WTC11 (cell line): ENCODE data around the gene ZNF326. TPM values are rescaled to one million over a fixed set of nuclear protein-coding genes. Genes with fewer than 3 reads are reported as not detected.

ENCODE experiments used
- ATAC-seq: fragments of 200-7000 bp; cut with Tn5 transposase; 2 replicates; pipeline ENCODE4 v1.10.0; 2021; ENCODE audit warnings: mild to moderate bottlenecking, moderate library complexity
- CTCF ChIA-PET: fragments of 300-600 bp; sonication (Branson Sonifier 250); formaldehyde crosslinking; loops from one replicate; lab custom pipeline; 2021; ENCODE audit warnings: antibody characterized with exemption; lab: Charles Lee
- POLR2A ChIA-PET: fragments of 350-600 bp; sonication (Branson Sonifier 250); formaldehyde crosslinking; loops from one replicate; lab custom pipeline; 2021; ENCODE audit warnings: antibody characterized with exemption; lab: Charles Lee
- DNase-seq: peaks from one replicate; pipeline ENCODE4 v3.0.0; 2021; ENCODE audit warnings: low spot score
- H3K27ac Mint-ChIP-seq: 2 replicates; pipeline ENCODE4 v1.8.0; 2021; ENCODE audit warnings: mixed read lengths
- H3K27me3 Mint-ChIP-seq: 2 replicates; pipeline ENCODE4 v1.8.0; 2021; ENCODE audit warnings: low read depth, mild to moderate bottlenecking, moderate library complexity, mixed read lengths
- H3K36me3 Mint-ChIP-seq: 2 replicates; pipeline ENCODE4 v1.8.0; 2021; ENCODE audit warnings: mixed read lengths
- H3K4me1 Mint-ChIP-seq: 2 replicates; pipeline ENCODE4 v1.8.0; 2022; ENCODE audit warnings: mixed read lengths
- H3K4me3 Mint-ChIP-seq: 2 replicates; pipeline ENCODE4 v1.8.0; 2021; ENCODE audit warnings: mild to moderate bottlenecking, moderate library complexity, mixed read lengths
- H3K9me3 Mint-ChIP-seq: 2 replicates; pipeline ENCODE4 v1.8.0; 2021; ENCODE audit warnings: mixed read lengths
- ATF2 ChIP-seq: sonication (generic); formaldehyde crosslinking; IDR thresholded peaks from 2 replicates; pipeline ENCODE4 v1.8.1; 2022; ENCODE audit warnings: low read depth, missing genetic modification reagents, borderline replicate concordance
- CBFB ChIP-seq: sonication (generic); formaldehyde crosslinking; IDR thresholded peaks from 2 replicates; pipeline ENCODE4 v1.8.1; 2022; ENCODE audit warnings: mild to moderate bottlenecking, low read depth, missing genetic modification reagents
- E2F5 ChIP-seq: sonication (generic); formaldehyde crosslinking; IDR thresholded peaks from 2 replicates; pipeline ENCODE4 v1.8.1; 2022; ENCODE audit warnings: mild to moderate bottlenecking, moderate library complexity, missing genetic modification reagents
- ELF4 ChIP-seq: sonication (generic); formaldehyde crosslinking; IDR thresholded peaks from 2 replicates; pipeline ENCODE4 v1.8.1; 2022; ENCODE audit warnings: low read depth, mild to moderate bottlenecking, moderate library complexity, missing genetic modification reagents
- ERG ChIP-seq: fragments of 250-450 bp; sonication (Bioruptor Pico); IDR thresholded peaks from 2 replicates; pipeline ENCODE4 v1.8.0; 2021; ENCODE audit warnings: mild to moderate bottlenecking
- ESRRA ChIP-seq: sonication (generic); formaldehyde crosslinking; IDR thresholded peaks from 2 replicates; pipeline ENCODE4 v1.8.1; 2022; ENCODE audit warnings: mild to moderate bottlenecking, missing genetic modification reagents, borderline replicate concordance
- FOXJ3 ChIP-seq: sonication (generic); formaldehyde crosslinking; IDR thresholded peaks from 2 replicates; pipeline ENCODE4 v1.9.0; 2021; ENCODE audit warnings: missing genetic modification reagents, mild to moderate bottlenecking, borderline replicate concordance
- FOXK1 ChIP-seq: sonication (generic); formaldehyde crosslinking; IDR thresholded peaks from 2 replicates; pipeline ENCODE4 v1.8.0; 2022; ENCODE audit warnings: mild to moderate bottlenecking, moderate library complexity, missing genetic modification reagents
- GABPB1 ChIP-seq: sonication (generic); formaldehyde crosslinking; IDR thresholded peaks from 2 replicates; pipeline ENCODE4 v1.8.1; 2023; ENCODE audit warnings: mild to moderate bottlenecking, missing genetic modification reagents
- GTF2I ChIP-seq: fragments of 250-450 bp; sonication (Bioruptor Pico); conservative IDR thresholded peaks from 2 replicates; pipeline ENCODE4 v1.4.0; 2021; ENCODE audit warnings: mild to moderate bottlenecking
- MYBL2 ChIP-seq: sonication (generic); formaldehyde crosslinking; IDR thresholded peaks from 2 replicates; pipeline ENCODE4 v1.8.1; 2023; ENCODE audit warnings: mild to moderate bottlenecking, moderate library complexity, missing genetic modification reagents
- NFYB ChIP-seq: sonication (generic); formaldehyde crosslinking; conservative IDR thresholded peaks from 2 replicates; pipeline ENCODE4 v1.8.0; 2022; ENCODE audit warnings: low read depth, missing genetic modification reagents
- PREB ChIP-seq: sonication (generic); formaldehyde crosslinking; IDR thresholded peaks from 2 replicates; pipeline ENCODE4 v1.8.1; 2022; ENCODE audit warnings: mild to moderate bottlenecking, missing genetic modification reagents, moderate library complexity, borderline replicate concordance
- PRRX2 ChIP-seq: fragments of 250-450 bp; sonication (Bioruptor Pico); IDR thresholded peaks from 2 replicates; pipeline ENCODE4 v1.8.0; 2021; ENCODE audit warnings: mild to moderate bottlenecking
- SMAD3 ChIP-seq: sonication (generic); formaldehyde crosslinking; IDR thresholded peaks from 2 replicates; pipeline ENCODE4 v1.8.0; 2022; ENCODE audit warnings: missing genetic modification reagents, mild to moderate bottlenecking, borderline replicate concordance
- SP1 ChIP-seq: sonication (generic); formaldehyde crosslinking; conservative IDR thresholded peaks from 2 replicates; pipeline ENCODE4 v1.8.1; 2022; ENCODE audit warnings: missing genetic modification reagents
- TP53 ChIP-seq: sonication (generic); formaldehyde crosslinking; IDR thresholded peaks from 2 replicates; pipeline ENCODE4 v1.8.1; 2023; ENCODE audit warnings: mild to moderate bottlenecking, missing genetic modification reagents
- ZBTB43 ChIP-seq: sonication (generic); formaldehyde crosslinking; IDR thresholded peaks from 2 replicates; pipeline ENCODE4 v1.8.1; 2023; ENCODE audit warnings: mild to moderate bottlenecking, missing genetic modification reagents
- ZNF121 ChIP-seq: sonication (generic); formaldehyde crosslinking; IDR thresholded peaks from 2 replicates; pipeline ENCODE4 v1.8.0; 2023; ENCODE audit warnings: missing genetic modification reagents
- ZNF219 ChIP-seq: sonication (generic); formaldehyde crosslinking; IDR thresholded peaks from 2 replicates; pipeline ENCODE4 v1.8.0; 2023; ENCODE audit warnings: missing genetic modification reagents, mild to moderate bottlenecking, borderline replicate concordance
- ZNF232 ChIP-seq: sonication (generic); formaldehyde crosslinking; IDR thresholded peaks from 2 replicates; pipeline ENCODE4 v1.8.0; 2022; ENCODE audit warnings: mild to moderate bottlenecking, missing genetic modification reagents
- ZNF317 ChIP-seq: sonication (generic); formaldehyde crosslinking; IDR thresholded peaks from 2 replicates; pipeline ENCODE4 v1.8.1; 2023; ENCODE audit warnings: low read depth, mild to moderate bottlenecking, moderate library complexity, missing genetic modification reagents, borderline replicate concordance
- ZNF396 ChIP-seq: fragments of 250-450 bp; sonication (Bioruptor Pico); IDR thresholded peaks from 2 replicates; pipeline ENCODE4 v1.8.0; 2021; ENCODE audit warnings: mild to moderate bottlenecking, moderate library complexity, borderline replicate concordance
- ZNF423 ChIP-seq: fragments of 250-450 bp; sonication (Bioruptor Pico); IDR thresholded peaks from 2 replicates; pipeline ENCODE4 v2.1.2; 2022; ENCODE audit warnings: mild to moderate bottlenecking, moderate library complexity
- ZNF671 ChIP-seq: fragments of 250-450 bp; sonication (Bioruptor Pico); IDR thresholded peaks from 2 replicates; pipeline ENCODE4 v1.8.0; 2021; ENCODE audit warnings: mild to moderate bottlenecking
- total RNA-seq: library from RNA; stranded (reverse); gene quantifications from 3 replicates; pipeline ENCODE4 v1.2.3, GENCODE V29; 2021

The ZNF326 gene
- total RNA-seq, 1 experiment from 2014 or later, result 32.7 TPM

- no peak for TF ChIP-seq PREB (CRISPR knock-in tag)
- TF ChIP-seq SMAD3 (CRISPR knock-in tag), result no peak
- TF ChIP-seq ERG (CRISPR knock-in tag), result no peak
- no peak for TF ChIP-seq SP1 (CRISPR knock-in tag)
- TF ChIP-seq ZNF671 (CRISPR knock-in tag), result no peak
- no peak for TF ChIP-seq GABPB1
- TF ChIP-seq ZNF317, result no peak
- no peak for TF ChIP-seq CBFB (CRISPR knock-in tag)
- no peak for TF ChIP-seq ZNF232 (CRISPR knock-in tag)
Observed at GRCh38 chr1:89990976-89991831, 3.7 kb upstream of the ZNF326 start (continued).

- Mint-ChIP-seq H3K27me3 (no peaks in the 10 kb centered on the region), H3K27ac (0 out of 2 replicates have a peak overlapping the region, but pooled peaks have one; percentile 51), H3K36me3 (peaks cover 12% of the 10 kb centered on the region), H3K4me1 (peaks cover 50% of the 10 kb centered on the region), H3K9me3 (no peaks in the 10 kb centered on the region), H3K4me3 (no peak overlapping the region)
- POLR2A ChIA-PET, result no interaction called here
- no peak for TF ChIP-seq FOXJ3
- TF ChIP-seq ELF4 (CRISPR knock-in tag), result no peak
- TF ChIP-seq ZNF121 (CRISPR knock-in tag), result no peak
- TF ChIP-seq ZNF219 (CRISPR knock-in tag), result no peak
- TF ChIP-seq ZNF396 (CRISPR knock-in tag), result no peak
- TF ChIP-seq ZNF423, result no peak
- no peak for TF ChIP-seq E2F5 (CRISPR knock-in tag)
- DNase-seq (no peak), ATAC-seq (no peak)
- CTCF ChIA-PET, result no interaction called here
Observed at GRCh38 chr1:89993541-89993940, 1.4 kb upstream of the ZNF326 start.

- no peaks in the 10 kb centered on the region for H3K27me3 Mint-ChIP-seq
- DNase-seq, result no peak
- no peak for ATAC-seq
- peaks cover 12% of the 10 kb centered on the region for H3K36me3 Mint-ChIP-seq
- POLR2A ChIA-PET, result no interaction called here
- H3K27ac Mint-ChIP-seq, result peak overlapping the region; percentile 93
- CTCF ChIA-PET, result no interaction called here
- no peaks in the 10 kb centered on the region for H3K9me3 Mint-ChIP-seq
- peaks cover 56% of the 10 kb centered on the region for H3K4me1 Mint-ChIP-seq
- peak overlapping the region; percentile 99 for H3K4me3 Mint-ChIP-seq
- TF ChIP-seq E2F5 (CRISPR knock-in tag) (no peak), ZNF317 (no peak), PRRX2 (no peak), NFYB (CRISPR knock-in tag) (no peak), ESRRA (no peak), TP53 (no peak), FOXJ3 (no peak), FOXK1 (CRISPR knock-in tag) (no peak), ATF2 (CRISPR knock-in tag) (no peak), ZBTB43 (CRISPR knock-in tag) (no peak), CBFB (CRISPR knock-in tag) (no peak), ELF4 (CRISPR knock-in tag) (no peak), SP1 (CRISPR knock-in tag) (no peak), MYBL2 (CRISPR knock-in tag) (no peak), GTF2I (CRISPR knock-in tag) (no peak)
Observed at GRCh38 chr1:89994231-89994804, 592 bp upstream of the ZNF326 start.
